Mammary epithelial cell (primary cell): Measurements from ENCODE around the gene CALHM2.

Experiments used
- EZH2 ChIP-seq: IDR thresholded peaks from 2 replicates; pipeline ENCODE4 v1.6.1; 2012; ENCODE audit warnings: low read length, inconsistent platforms, borderline replicate concordance
- TF ChIP-seq, protein P1 (sequence below), 2 donors: IDR thresholded peaks in 1 of 2; conservative IDR thresholded peaks in 1 of 2; 2 replicates each; pipeline ENCODE4 v1.5.1; 2011 to 2012; ENCODE audit warnings: inconsistent platforms in 2 of 2, low read length in 2 of 2, mild to moderate bottlenecking in 2 of 2, control low read depth in 1 of 2, low read depth in 1 of 2; ENCODE audit not compliant: insufficient read depth in 1 of 2; ENCODE audit errors: extremely low read depth in 1 of 2

- TF ChIP-seq, protein P1, sequence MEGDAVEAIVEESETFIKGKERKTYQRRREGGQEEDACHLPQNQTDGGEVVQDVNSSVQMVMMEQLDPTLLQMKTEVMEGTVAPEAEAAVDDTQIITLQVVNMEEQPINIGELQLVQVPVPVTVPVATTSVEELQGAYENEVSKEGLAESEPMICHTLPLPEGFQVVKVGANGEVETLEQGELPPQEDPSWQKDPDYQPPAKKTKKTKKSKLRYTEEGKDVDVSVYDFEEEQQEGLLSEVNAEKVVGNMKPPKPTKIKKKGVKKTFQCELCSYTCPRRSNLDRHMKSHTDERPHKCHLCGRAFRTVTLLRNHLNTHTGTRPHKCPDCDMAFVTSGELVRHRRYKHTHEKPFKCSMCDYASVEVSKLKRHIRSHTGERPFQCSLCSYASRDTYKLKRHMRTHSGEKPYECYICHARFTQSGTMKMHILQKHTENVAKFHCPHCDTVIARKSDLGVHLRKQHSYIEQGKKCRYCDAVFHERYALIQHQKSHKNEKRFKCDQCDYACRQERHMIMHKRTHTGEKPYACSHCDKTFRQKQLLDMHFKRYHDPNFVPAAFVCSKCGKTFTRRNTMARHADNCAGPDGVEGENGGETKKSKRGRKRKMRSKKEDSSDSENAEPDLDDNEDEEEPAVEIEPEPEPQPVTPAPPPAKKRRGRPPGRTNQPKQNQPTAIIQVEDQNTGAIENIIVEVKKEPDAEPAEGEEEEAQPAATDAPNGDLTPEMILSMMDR (conservative IDR thresholded peaks at IDR 0.05 in 1 of 2, IDR thresholded peaks at IDR 0.05 in 1 of 2; ENCODE audit: extremely low read depth in 1 of 2, insufficient read depth in 1 of 2, low read depth in 1 of 2, low read length in 2 of 2), result no peak
- TF ChIP-seq EZH2, result no peak
Measured at GRCh38 chr10:103431902-103432301, 20.3 kb downstream of the CALHM2 start.
